OCI-LY7 (cell line): ENCODE results near the gene ALG8.
"Not testable (repeated sequence)": the region's sequence is repeated elsewhere in the genome, so short reads cannot be mapped to it uniquely, and the experiment has no call there.

Experiments
- CTCF ChIP-seq: fragments of 200-600 bp; sonication (generic); conservative IDR thresholded peaks from 2 replicates; pipeline ENCODE4 v1.5.1; 2014; ENCODE audit warnings: mild to moderate bottlenecking, antibody characterized with exemption, low read length, moderate library complexity, mixed read lengths
- EZH2phosphoT487 ChIP-seq: fragments of 200-600 bp; sonication (generic); IDR thresholded peaks from 2 replicates; pipeline ENCODE4 v1.6.1; 2018; ENCODE audit warnings: low read depth, borderline replicate concordance, mild to moderate bottlenecking, mixed run types, antibody characterized with exemption, low read length, moderate library complexity, mixed read lengths

- TF ChIP-seq CTCF, EZH2phosphoT487: not testable (repeated sequence)
These were observed 36.4 kb upstream of the ALG8 start for GRCh38 chr11:78175862-78176261.
